HepG2 (cell line): Measurements from ENCODE around the gene DYDC2. TPM values are rescaled to one million over a fixed set of nuclear protein-coding genes. Genes with fewer than 3 reads are reported as not detected.

Experiments
- ATAC-seq: fragments of 200-7000 bp; cut with Tn5 transposase; 3 replicates; pipeline ENCODE4 v1.9.1; 2020; ENCODE audit warnings: mild to moderate bottlenecking, moderate library complexity
- BruUV-seq: library from RNA; stranded (reverse); fragments of 400-500 nt; replicated peaks from 2 replicates; lab custom pipeline; 2021; lab: Mats Ljungman, UMichigan
- CTCF ChIA-PET: fragments of 300-600 bp; formaldehyde crosslinking; extraction: SDS; loops from one replicate; lab custom pipeline; 2021; ENCODE audit warnings: low total read pairs, inconsistent platforms, low intra/inter-chr PET ratio; lab: Yijun Ruan, JAX
- POLR2A ChIA-PET: fragments of 350-600 bp; sonication (Branson Sonifier 250); formaldehyde crosslinking; loops from one replicate; lab custom pipeline; 2020; ENCODE audit warnings: antibody characterized with exemption, inconsistent platforms; lab: Yijun Ruan, JAX
- DNase-seq: peaks from one replicate; pipeline ENCODE4 v3.0.0-alpha.2; 2015; ENCODE audit warnings: low spot score
- FAIRE-seq: peaks from 3 replicates; lab custom pipeline; 2011; peaks lifted over from hg19 to GRCh38; lab: Jason Lieb, UNC
- H2AFZ ChIP-seq: one replicate; pipeline ENCODE4 v1.6.1; 2011; ENCODE audit warnings: low read length, inconsistent platforms
- H3K27ac ChIP-seq: fragments of 300-600 bp; 3 replicates; pipeline ENCODE4 v1.8.0; 2011; ENCODE audit warnings: mixed run types, mild to moderate bottlenecking, mixed read lengths, low read length, inconsistent platforms; ENCODE audit not compliant: insufficient read depth; ENCODE audit errors: extremely low read length
- H3K27me3 ChIP-seq, 2 experiments: fragments of 200-600 bp in 1 of 2; 2 replicates in 1 of 2; 3 replicates in 1 of 2; pipeline versions ENCODE4 v1.6.0 to v1.8.0; 2011; ENCODE audit warnings: low read length in 2 of 2, mild to moderate bottlenecking in 2 of 2, moderate library complexity in 2 of 2, inconsistent platforms in 1 of 2; ENCODE audit not compliant: insufficient read depth in 2 of 2, control insufficient read depth in 1 of 2
- H3K36me3 ChIP-seq, 2 experiments: fragments of 200-600 bp in 1 of 2; replicated peaks in 1 of 2; 2 replicates in 1 of 2; 3 replicates in 1 of 2; pipeline versions ENCODE4 v1.5.1 to v1.8.0; 2011; ENCODE audit warnings: low read length in 2 of 2, inconsistent platforms in 1 of 2; ENCODE audit not compliant: insufficient read depth in 2 of 2, control insufficient read depth in 1 of 2
- H3K4me1 ChIP-seq: 2 replicates; pipeline ENCODE4 v1.5.1; 2012; ENCODE audit warnings: low read length, inconsistent platforms; ENCODE audit not compliant: insufficient read depth
- H3K4me2 ChIP-seq: 2 replicates; pipeline ENCODE4 v1.6.0; 2011; ENCODE audit warnings: low read depth, low read length, inconsistent platforms
- H3K4me3 ChIP-seq, 3 experiments: fragments of 200-600 bp in 1 of 3; sonication (generic), shearing (Covaris generic) in 1 of 3; replicated peaks in 1 of 3; 2 replicates each; pipeline ENCODE4 v1.5.1; 2011 to 2016; ENCODE audit warnings: low read length in 3 of 3, inconsistent platforms in 2 of 3, low read depth in 2 of 3, mild to moderate bottlenecking in 2 of 3, control low read depth in 1 of 3, mixed read lengths in 1 of 3; ENCODE audit not compliant: insufficient read depth in 1 of 3
- H3K79me2 ChIP-seq: one replicate; pipeline ENCODE4 v1.6.1; 2011; ENCODE audit warnings: low read length, inconsistent platforms; ENCODE audit not compliant: insufficient read depth
- H3K9ac ChIP-seq: 2 replicates; pipeline ENCODE4 v1.6.0; 2011; ENCODE audit warnings: mild to moderate bottlenecking, low read depth, low read length, inconsistent platforms; ENCODE audit not compliant: insufficient read depth
- H3K9me3 ChIP-seq: 2 replicates; pipeline ENCODE4 v1.5.1; 2012; ENCODE audit warnings: mild to moderate bottlenecking, low read length
- H4K20me1 ChIP-seq: 2 replicates; pipeline ENCODE4 v1.6.0; 2011; ENCODE audit warnings: inconsistent platforms, mild to moderate bottlenecking, low read length, moderate library complexity; ENCODE audit not compliant: insufficient read depth
- CENPX ChIP-seq: sonication (generic); formaldehyde crosslinking; IDR thresholded peaks from 2 replicates; pipeline ENCODE4 v1.9.0; 2021; ENCODE audit warnings: mild to moderate bottlenecking, missing genetic modification reagents, moderate library complexity
- EZH2 ChIP-seq: conservative IDR thresholded peaks from 2 replicates; pipeline ENCODE4 v1.6.1; 2012; ENCODE audit warnings: mild to moderate bottlenecking, low read depth, low read length, moderate library complexity
- FOXC1 ChIP-seq: sonication (generic); formaldehyde crosslinking; IDR thresholded peaks from 2 replicates; pipeline ENCODE4 v1.8.0; 2022; ENCODE audit warnings: mild to moderate bottlenecking, missing genetic modification reagents, borderline replicate concordance
- GABPB1 ChIP-seq: IDR thresholded peaks from 2 replicates; pipeline ENCODE4 v1.6.1; 2016; ENCODE audit warnings: mild to moderate bottlenecking, missing genetic modification reagents, moderate library complexity, missing compliant biosample characterization
- HMGA1 ChIP-seq: sonication (generic); formaldehyde crosslinking; conservative IDR thresholded peaks from 2 replicates; pipeline ENCODE4 v1.4.0; 2020; ENCODE audit warnings: missing genetic modification reagents
- KLF9 ChIP-seq: IDR thresholded peaks from 2 replicates; pipeline ENCODE4 v1.6.1; 2016; ENCODE audit warnings: low read depth
- NFYB ChIP-seq: sonication (generic); formaldehyde crosslinking; IDR thresholded peaks from 2 replicates; pipeline ENCODE4 v1.4.0; 2020; ENCODE audit warnings: missing genetic modification reagents
- SIX4 ChIP-seq: sonication (generic); formaldehyde crosslinking; IDR thresholded peaks from 2 replicates; pipeline ENCODE4 v1.4.0; 2020; ENCODE audit warnings: missing genetic modification reagents
- TFAP4 ChIP-seq: sonication (generic); IDR thresholded peaks from 2 replicates; pipeline ENCODE4 v1.6.1; 2016; ENCODE audit warnings: low read depth, borderline replicate concordance
- ZBTB7B ChIP-seq: sonication (generic); formaldehyde crosslinking; IDR thresholded peaks from 2 replicates; pipeline ENCODE4 v1.4.0; 2020; ENCODE audit warnings: missing genetic modification reagents
- ZIK1 ChIP-seq: sonication (generic); formaldehyde crosslinking; IDR thresholded peaks from 2 replicates; pipeline ENCODE4 v1.5.0; 2020; ENCODE audit warnings: mild to moderate bottlenecking, low read depth, missing genetic modification reagents, borderline replicate concordance
- ZNF207 ChIP-seq: fragments of 450-650 bp; IDR thresholded peaks from 2 replicates; pipeline ENCODE4 v1.6.1; 2016; ENCODE audit warnings: antibody characterized with exemption, borderline replicate concordance
- ZNF572 ChIP-seq: sonication (generic); formaldehyde crosslinking; IDR thresholded peaks from 2 replicates; pipeline ENCODE4 v1.5.1; 2020; ENCODE audit warnings: mild to moderate bottlenecking, missing genetic modification reagents
- ZNF615 ChIP-seq: sonication (generic); formaldehyde crosslinking; IDR thresholded peaks from 2 replicates; pipeline ENCODE4 v1.5.0; 2020; ENCODE audit warnings: mild to moderate bottlenecking, missing genetic modification reagents, borderline replicate concordance
- WGBS: methylation state at CpG from one replicate; pipeline ENCODE4 v1.1.6; 2017; ENCODE audit warnings: low lambda C conversion rate; 5-methylcytosine and 5-hydroxymethylcytosine counted together
- in situ Hi-C: cut with HindIII; loops from 2 replicates; pipeline ENCODE4 v1.10.0; 2017; ENCODE audit warnings: low pct_unique_long_range_greater_than_20kb; ENCODE audit not compliant: extremely low pct_ligation_motif_present
- intact Hi-C: fragments of 100-400 bp; cut with micrococcal nuclease; formaldehyde crosslinking; loops from one replicate; pipeline ENCODE4 v1.10.0; 2022; ENCODE audit not compliant: unreplicated experiment
- polyA plus RNA-seq, 8 experiments: library from polyadenylated mRNA; depleted of rRNA in 3 of 8; stranded (reverse) in 7 of 8; unstranded in 1 of 8; fragments of >200 nt; fragmentation: Illumina TruSeq in 4 of 8; extraction: Trizol in 4 of 8; gene quantifications; 2 replicates each; pipeline versions ENCODE4 v1.2.1 to v1.2.3, GENCODE V29; 2011 to 2016; ENCODE audit warnings: low read depth in 4 of 8, missing spikeins in 1 of 8, mixed read lengths in 1 of 8; ENCODE audit not compliant: insufficient read depth in 1 of 8
- total RNA-seq, 5 experiments: library from RNA; depleted of rRNA; stranded (reverse); fragments of >200 nt; fragmentation: Illumina TruSeq; extraction: Trizol; gene quantifications; 2 replicates each; pipeline ENCODE4 v1.2.3, GENCODE V29; 2016; ENCODE audit warnings: low read depth in 1 of 5
- TF ChIP-seq, protein P1 (sequence below): sonication (generic); formaldehyde crosslinking; IDR thresholded peaks from 2 replicates; pipeline ENCODE4 v1.4.0; 2020; ENCODE audit warnings: mild to moderate bottlenecking, missing genetic modification reagents

DYDC2 gene
- total and polyA plus RNA-seq, 2 of the 13 experiments (the other 11 are each of a cell fraction or from before 2014, with no cell fraction given) = 0.98 to 2.3 TPM

GRCh38 chr10:80371467-80371866 is 14.9 kb downstream of the DYDC2 start (continued):
- TF ChIP-seq ZNF572 (CRISPR knock-in tag) = no peak
- no peak for TF ChIP-seq KLF9 (CRISPR knock-in tag)
- TF ChIP-seq ZNF615 (CRISPR knock-in tag) = no peak
- TF ChIP-seq FOXC1 (CRISPR knock-in tag) = no peak
- TF ChIP-seq ZNF207 = no peak
- TF ChIP-seq SIX4 (CRISPR knock-in tag) = no peak
- no peak for TF ChIP-seq ZIK1 (CRISPR knock-in tag)
- TF ChIP-seq HMGA1 (CRISPR knock-in tag) = no peak
- TF ChIP-seq, all 625 proteins: peak for 0

DNA sequence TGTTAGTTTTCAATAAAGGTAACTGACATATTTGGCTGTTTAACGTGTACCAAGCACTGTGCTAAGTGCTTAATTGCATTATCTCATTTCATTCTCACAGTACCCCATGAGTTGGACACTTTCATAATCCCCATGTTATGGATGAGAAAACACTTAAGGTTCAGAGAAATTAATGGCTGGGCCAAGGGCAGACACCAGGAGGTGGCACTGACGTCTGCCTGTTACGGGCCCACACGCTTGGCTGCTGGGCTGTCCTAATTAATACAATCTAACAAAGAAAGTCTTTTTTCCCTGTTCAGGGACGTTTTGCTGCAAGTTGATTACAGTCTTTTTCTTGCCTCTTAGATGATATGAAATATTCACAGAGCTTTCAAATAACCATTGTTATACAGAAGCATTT is 16.1 kb downstream of the DYDC2 start:
- in situ Hi-C loops = no loop called here
- Histone ChIP-seq H3K4me2 (no peak overlapping the region), H3K36me3 (no peaks in the 10 kb centered on the region), H3K27ac (no peak overlapping the region), H3K27me3 (no peaks in the 10 kb centered on the region), H3K9ac (no peak overlapping the region)
- POLR2A ChIA-PET = no interaction called here
- CTCF ChIA-PET = no interaction called here
- FAIRE-seq = no peak
- TF ChIP-seq CENPX (CRISPR knock-in tag) (no peak), TFAP4 (no peak), EZH2 (no peak), ZBTB7B (no peak), NFYB (no peak), GABPB1 (CRISPR knock-in tag) (no peak)
- TF ChIP-seq, protein P1, sequence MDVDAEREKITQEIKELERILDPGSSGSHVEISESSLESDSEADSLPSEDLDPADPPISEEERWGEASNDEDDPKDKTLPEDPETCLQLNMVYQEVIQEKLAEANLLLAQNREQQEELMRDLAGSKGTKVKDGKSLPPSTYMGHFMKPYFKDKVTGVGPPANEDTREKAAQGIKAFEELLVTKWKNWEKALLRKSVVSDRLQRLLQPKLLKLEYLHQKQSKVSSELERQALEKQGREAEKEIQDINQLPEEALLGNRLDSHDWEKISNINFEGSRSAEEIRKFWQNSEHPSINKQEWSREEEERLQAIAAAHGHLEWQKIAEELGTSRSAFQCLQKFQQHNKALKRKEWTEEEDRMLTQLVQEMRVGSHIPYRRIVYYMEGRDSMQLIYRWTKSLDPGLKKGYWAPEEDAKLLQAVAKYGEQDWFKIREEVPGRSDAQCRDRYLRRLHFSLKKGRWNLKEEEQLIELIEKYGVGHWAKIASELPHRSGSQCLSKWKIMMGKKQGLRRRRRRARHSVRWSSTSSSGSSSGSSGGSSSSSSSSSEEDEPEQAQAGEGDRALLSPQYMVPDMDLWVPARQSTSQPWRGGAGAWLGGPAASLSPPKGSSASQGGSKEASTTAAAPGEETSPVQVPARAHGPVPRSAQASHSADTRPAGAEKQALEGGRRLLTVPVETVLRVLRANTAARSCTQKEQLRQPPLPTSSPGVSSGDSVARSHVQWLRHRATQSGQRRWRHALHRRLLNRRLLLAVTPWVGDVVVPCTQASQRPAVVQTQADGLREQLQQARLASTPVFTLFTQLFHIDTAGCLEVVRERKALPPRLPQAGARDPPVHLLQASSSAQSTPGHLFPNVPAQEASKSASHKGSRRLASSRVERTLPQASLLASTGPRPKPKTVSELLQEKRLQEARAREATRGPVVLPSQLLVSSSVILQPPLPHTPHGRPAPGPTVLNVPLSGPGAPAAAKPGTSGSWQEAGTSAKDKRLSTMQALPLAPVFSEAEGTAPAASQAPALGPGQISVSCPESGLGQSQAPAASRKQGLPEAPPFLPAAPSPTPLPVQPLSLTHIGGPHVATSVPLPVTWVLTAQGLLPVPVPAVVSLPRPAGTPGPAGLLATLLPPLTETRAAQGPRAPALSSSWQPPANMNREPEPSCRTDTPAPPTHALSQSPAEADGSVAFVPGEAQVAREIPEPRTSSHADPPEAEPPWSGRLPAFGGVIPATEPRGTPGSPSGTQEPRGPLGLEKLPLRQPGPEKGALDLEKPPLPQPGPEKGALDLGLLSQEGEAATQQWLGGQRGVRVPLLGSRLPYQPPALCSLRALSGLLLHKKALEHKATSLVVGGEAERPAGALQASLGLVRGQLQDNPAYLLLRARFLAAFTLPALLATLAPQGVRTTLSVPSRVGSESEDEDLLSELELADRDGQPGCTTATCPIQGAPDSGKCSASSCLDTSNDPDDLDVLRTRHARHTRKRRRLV (CRISPR knock-in tag) = no peak
- TF ChIP-seq, all 625 proteins: peak for 0
- no peak overlapping the region for H3K4me3 ChIP-seq
- no peaks in the 10 kb centered on the region for H4K20me1 ChIP-seq
- ATAC-seq (no peak), DNase-seq (no peak)
- WGBS = 42% methylated on average over 5 of the region's 5 CpGs
- no peaks in the 10 kb centered on the region for H3K9me3 ChIP-seq
- intact Hi-C loops = no loop called here
- H2AFZ ChIP-seq = no peak overlapping the region
- no TSS peak for BruUV-seq
- H3K4me1 ChIP-seq = peaks cover 17% of the 10 kb centered on the region
- H3K79me2 ChIP-seq = no peaks in the 10 kb centered on the region
